Mammary microvascular endothelial cell (primary cell): ENCODE results near the gene SH3BGRL3. TPM values are rescaled to one million over a fixed set of nuclear protein-coding genes. Genes with fewer than 3 reads are reported as not detected.

Experiments used
- total RNA-seq: library from RNA; depleted of rRNA; stranded (reverse); fragments of >200 nt; gene quantifications from 2 replicates; pipeline ENCODE4 v1.2.3, GENCODE V29; 2015

Gene SH3BGRL3
- total RNA-seq: 232 and 233 TPM in 2 replicates

GRCh38 chr1:26279456-26280332 is at the start of gene SH3BGRL3:
SH3BGRL3 (plus strand) TSS chr1:26280086; CDS start chr1:26280156, 70 bp downstream.

GRCh38 chr1:26233903-26234643 is 45.8 kb upstream of the SH3BGRL3 start, which contains the start of gene CEP85:
CEP85 (plus strand) TSS chr1:26234200; CDS start chr1:26239784, 5,584 bp downstream.

GRCh38 chr1:26306290-26307229 is 26.7 kb downstream of the SH3BGRL3 start, which contains the start of gene UBXN11:
UBXN11 (minus strand) TSS chr1:26306636; CDS start chr1:26302883, 3,753 bp downstream.

GRCh38 chr1:26317612-26318337 is 37.9 kb downstream of the SH3BGRL3 start, which contains the start of gene CD52:
CD52 (plus strand) TSS chr1:26317958; CDS start chr1:26318018, 60 bp downstream.

Other genes starting within 250 kb of the SH3BGRL3 start
- gene SLC30A2, start 234.0 kb upstream of the SH3BGRL3 start, total RNA-seq: 0.15 TPM in 1 of 2 replicates, not detected in the other
- not detected in 2 replicates for gene TRIM63, start 212.5 kb upstream of the SH3BGRL3 start, total RNA-seq
- 3.6 and 6.1 TPM in 2 replicates for gene PDIK1L, start 168.3 kb upstream of the SH3BGRL3 start, total RNA-seq
- 3.7 and 4.7 TPM in 2 replicates for gene FAM110D, start 121.0 kb upstream of the SH3BGRL3 start, total RNA-seq
- not detected in 2 replicates for gene C1orf232, start 111.1 kb upstream of the SH3BGRL3 start, total RNA-seq
- gene ZNF593, start 110.2 kb upstream of the SH3BGRL3 start, total RNA-seq: 41.5 and 57.4 TPM in 2 replicates
- 0.33 TPM in 1 of 2 replicates, not detected in the other for gene ZNF593OS, start 108.3 kb upstream of the SH3BGRL3 start, total RNA-seq
- not detected in 2 replicates for gene CNKSR1, start 102.6 kb upstream of the SH3BGRL3 start, total RNA-seq
- gene CATSPER4, start 89.5 kb upstream of the SH3BGRL3 start, total RNA-seq: not detected in 2 replicates
- 9.5 and 13.4 TPM in 2 replicates for gene CEP85, start 45.9 kb upstream of the SH3BGRL3 start, total RNA-seq
- 1.9 TPM in 2 replicates for gene UBXN11, start 26.6 kb downstream of the SH3BGRL3 start, total RNA-seq
- not detected in 2 replicates for gene CD52, start 37.9 kb downstream of the SH3BGRL3 start, total RNA-seq
- gene CRYBG2, start 74.0 kb downstream of the SH3BGRL3 start, total RNA-seq: not detected in 2 replicates
- gene ZNF683, start 92.7 kb downstream of the SH3BGRL3 start, total RNA-seq: not detected in 2 replicates
- gene LIN28A, start 130.7 kb downstream of the SH3BGRL3 start, total RNA-seq: not detected in 2 replicates
- 53.6 and 59.0 TPM in 2 replicates for gene DHDDS, start 152.2 kb downstream of the SH3BGRL3 start, total RNA-seq
- 462 and 532 TPM in 2 replicates for gene HMGN2, start 192.4 kb downstream of the SH3BGRL3 start, total RNA-seq
- 19.1 and 21.0 TPM in 2 replicates for gene RPS6KA1, start 249.7 kb downstream of the SH3BGRL3 start, total RNA-seq